HEK293 (cell line): ENCODE data around the gene SPEM3.

ENCODE experiments used
- CTCF ChIA-PET: fragments of 350-600 bp; formaldehyde crosslinking; extraction: SDS; loops from one replicate; lab custom pipeline; 2021; ENCODE audit warnings: antibody characterized with exemption; lab: Yijun Ruan, JAX
- POLR2A ChIA-PET: fragments of 300-600 bp; formaldehyde crosslinking; extraction: SDS; loops from one replicate; lab custom pipeline; 2020; ENCODE audit warnings: antibody characterized with exemption, inconsistent platforms; lab: Yijun Ruan, JAX
- H3K27ac ChIP-seq: fragments of 200-500 bp; sonication (Bioruptor generic); 2 replicates; pipeline ENCODE4 v1.5.1; 2014; ENCODE audit warnings: low read depth, low read length, control low read depth, inconsistent platforms; ENCODE audit errors: extremely low read depth
- H3K36me3 ChIP-seq, 2 experiments: fragments of 200-500 bp in 1 of 2; sonication (Bioruptor generic) in 1 of 2; 1 replicate in 1 of 2; 2 replicates in 1 of 2; pipeline ENCODE4 v1.5.1; 2014 to 2017; ENCODE audit warnings: inconsistent platforms in 2 of 2, low read length in 2 of 2; ENCODE audit not compliant: control insufficient read depth in 2 of 2, insufficient read depth in 1 of 2
- H3K4me1 ChIP-seq: fragments of 200-500 bp; sonication (Bioruptor generic); 2 replicates; pipeline ENCODE4 v1.5.1; 2014; ENCODE audit warnings: mild to moderate bottlenecking, low read length, inconsistent platforms; ENCODE audit not compliant: control insufficient read depth, insufficient read depth
- H3K4me3 ChIP-seq: 2 replicates; pipeline ENCODE4 v1.5.1; 2011; ENCODE audit warnings: low read depth, mild to moderate bottlenecking, control low read depth, low read length, moderate library complexity
- H3K9me3 ChIP-seq: fragments of 200-500 bp; sonication (Bioruptor generic); 2 replicates; pipeline ENCODE4 v1.5.1; 2014; ENCODE audit warnings: low read depth, low read length, inconsistent platforms; ENCODE audit not compliant: control insufficient read depth, insufficient read depth
- GLI4 ChIP-seq: fragments of 450-650 bp; formaldehyde crosslinking; IDR thresholded peaks from 2 replicates; pipeline ENCODE4 v1.5.1; 2016; ENCODE audit warnings: missing biosample characterization, missing genetic modification characterization
- GLIS2 ChIP-seq: fragments of 450-650 bp; formaldehyde crosslinking; IDR thresholded peaks from 2 replicates; pipeline ENCODE4 v1.5.1; 2016; ENCODE audit warnings: missing biosample characterization, missing genetic modification characterization
- HOXD13 ChIP-seq: sonication (generic); formaldehyde crosslinking; IDR thresholded peaks from 2 replicates; pipeline ENCODE4 v1.8.0; 2022; ENCODE audit warnings: missing genetic modification reagents, borderline replicate concordance
- IKZF3 ChIP-seq: fragments of 450-650 bp; IDR thresholded peaks from 2 replicates; pipeline ENCODE4 v1.5.0; 2018; ENCODE audit warnings: missing biosample characterization, mild to moderate bottlenecking, missing genetic modification characterization, moderate library complexity
- KLF8 ChIP-seq: fragments of 450-650 bp; formaldehyde crosslinking; IDR thresholded peaks from 2 replicates; pipeline ENCODE4 v1.5.1; 2016; ENCODE audit warnings: missing biosample characterization, missing genetic modification characterization
- WT1 ChIP-seq: fragments of 450-650 bp; formaldehyde crosslinking; IDR thresholded peaks from 2 replicates; pipeline ENCODE4 v1.5.1; 2016; ENCODE audit warnings: missing biosample characterization, missing genetic modification characterization
- YY1 ChIP-seq: fragments of 450-650 bp; formaldehyde crosslinking; IDR thresholded peaks from 2 replicates; pipeline ENCODE4 v1.5.1; 2018; ENCODE audit warnings: missing biosample characterization, missing genetic modification characterization
- YY2 ChIP-seq: fragments of 450-650 bp; formaldehyde crosslinking; IDR thresholded peaks from 2 replicates; pipeline ENCODE4 v1.5.1; 2016; ENCODE audit warnings: missing biosample characterization, missing genetic modification characterization
- ZEB2 ChIP-seq: fragments of 450-650 bp; formaldehyde crosslinking; IDR thresholded peaks from 2 replicates; pipeline ENCODE4 v1.5.1; 2016; ENCODE audit warnings: missing biosample characterization, missing genetic modification characterization
- ZFP69B ChIP-seq: fragments of 450-650 bp; formaldehyde crosslinking; IDR thresholded peaks from 2 replicates; pipeline ENCODE4 v1.5.1; 2016; ENCODE audit warnings: missing biosample characterization, missing genetic modification characterization
- ZNF112 ChIP-seq: fragments of 450-650 bp; formaldehyde crosslinking; IDR thresholded peaks from 2 replicates; pipeline ENCODE4 v1.5.0; 2017; ENCODE audit warnings: missing biosample characterization, missing genetic modification characterization
- ZNF121 ChIP-seq: fragments of 450-650 bp; formaldehyde crosslinking; IDR thresholded peaks from 2 replicates; pipeline ENCODE4 v1.5.1; 2016; ENCODE audit warnings: missing biosample characterization, missing genetic modification characterization
- ZNF155 ChIP-seq: fragments of 450-650 bp; formaldehyde crosslinking; IDR thresholded peaks from 2 replicates; pipeline ENCODE4 v1.5.1; 2016; ENCODE audit warnings: missing biosample characterization, missing genetic modification characterization
- ZNF169 ChIP-seq: fragments of 450-650 bp; formaldehyde crosslinking; IDR thresholded peaks from 2 replicates; pipeline ENCODE4 v1.5.1; 2016; ENCODE audit warnings: missing biosample characterization, missing genetic modification characterization
- ZNF555 ChIP-seq: fragments of 450-650 bp; formaldehyde crosslinking; conservative IDR thresholded peaks from 2 replicates; pipeline ENCODE4 v1.5.1; 2017; ENCODE audit warnings: missing biosample characterization, mild to moderate bottlenecking, missing genetic modification characterization, inconsistent platforms
- ZNF624 ChIP-seq: fragments of 450-650 bp; formaldehyde crosslinking; IDR thresholded peaks from 2 replicates; pipeline ENCODE4 v1.5.1; 2017; ENCODE audit warnings: missing biosample characterization, missing genetic modification characterization
- ZNF670 ChIP-seq: fragments of 450-650 bp; formaldehyde crosslinking; IDR thresholded peaks from 2 replicates; pipeline ENCODE4 v1.5.1; 2016; ENCODE audit warnings: missing biosample characterization, missing genetic modification characterization, low read depth
- ZNF768 ChIP-seq: fragments of 450-650 bp; formaldehyde crosslinking; IDR thresholded peaks from 2 replicates; pipeline ENCODE4 v1.5.1; 2018; ENCODE audit warnings: missing biosample characterization, mild to moderate bottlenecking, missing genetic modification characterization
- ZSCAN23 ChIP-seq: fragments of 450-650 bp; formaldehyde crosslinking; IDR thresholded peaks from 2 replicates; pipeline ENCODE4 v1.5.1; 2016; ENCODE audit warnings: missing biosample characterization, missing genetic modification characterization
- TF ChIP-seq, protein P1 (sequence below): fragments of 450-650 bp; formaldehyde crosslinking; IDR thresholded peaks from 2 replicates; pipeline ENCODE4 v1.5.1; 2016; ENCODE audit warnings: missing biosample characterization, missing genetic modification characterization
- TF ChIP-seq, protein P2 (sequence below): fragments of 450-650 bp; formaldehyde crosslinking; IDR thresholded peaks from 2 replicates; pipeline ENCODE4 v1.5.1; 2016; ENCODE audit warnings: missing biosample characterization, missing genetic modification characterization
- TF ChIP-seq, protein P3 (sequence below): fragments of 450-650 bp; formaldehyde crosslinking; IDR thresholded peaks from 2 replicates; pipeline ENCODE4; 2016; ENCODE audit warnings: missing biosample characterization, missing genetic modification characterization
- TF ChIP-seq, protein P4 (sequence below): fragments of 450-650 bp; formaldehyde crosslinking; IDR thresholded peaks from 2 replicates; pipeline ENCODE4 v1.5.1; 2016; ENCODE audit warnings: missing biosample characterization, missing genetic modification characterization
- TF ChIP-seq, protein P5 (sequence below): fragments of 450-650 bp; formaldehyde crosslinking; IDR thresholded peaks from 2 replicates; pipeline ENCODE4 v1.5.1; 2017; ENCODE audit warnings: missing biosample characterization, missing genetic modification characterization

The SPEM3 gene

DNA sequence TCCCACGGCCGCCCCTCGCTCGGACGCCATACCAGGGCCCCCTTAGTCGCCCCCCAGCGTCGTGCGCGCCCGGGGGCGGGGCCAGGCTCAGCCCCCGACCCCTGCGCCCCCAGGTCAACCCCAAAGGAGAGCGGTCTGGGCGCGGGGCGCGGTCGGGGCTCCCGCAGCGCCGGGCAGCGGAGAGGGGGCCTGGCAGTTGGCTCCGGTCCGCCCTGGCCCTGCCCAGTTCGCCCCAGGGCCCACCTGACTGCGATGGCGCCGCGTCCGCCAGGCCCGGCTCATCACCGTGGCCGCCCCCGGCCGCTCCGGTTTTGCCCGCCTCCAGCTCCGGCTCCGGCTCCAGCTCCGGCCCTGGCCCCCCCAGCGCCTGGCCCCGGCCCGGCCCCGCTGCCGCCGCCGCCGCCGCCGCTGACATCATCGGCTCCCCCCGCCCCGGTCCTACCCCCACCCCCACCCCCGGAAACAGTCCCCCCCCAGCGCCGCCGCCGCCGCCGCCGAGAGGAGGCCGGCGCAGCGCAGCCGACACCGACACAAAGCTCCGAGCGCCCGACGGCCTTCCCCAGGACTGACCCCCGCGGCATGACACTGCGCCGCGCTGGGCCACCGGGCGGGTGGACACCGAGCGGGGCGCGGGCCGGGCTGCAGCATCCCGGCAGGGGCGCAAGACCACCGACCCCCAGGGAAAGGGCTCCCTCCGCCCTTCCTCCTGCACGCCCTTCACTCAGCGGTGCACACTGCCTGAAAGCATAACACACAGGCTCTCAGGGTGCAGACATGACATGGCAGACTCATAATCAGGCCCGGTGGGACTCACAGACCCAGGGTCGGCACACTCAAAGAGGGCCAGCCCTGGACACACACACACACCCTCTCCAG, 50.8 kb downstream of the SPEM3 start, which contains the start of gene ZBTB4 (continued):
- TF ChIP-seq KLF8 (tag by site-specific recombination): peak; percentile 68; the same call in 1 of the 2 replicates
- TF ChIP-seq ZNF169 (tag by site-specific recombination): no peak
- TF ChIP-seq ZNF121 (tag by site-specific recombination): no peak
- no peak for TF ChIP-seq ZNF624 (tag by site-specific recombination)
- TF ChIP-seq, protein P1, sequence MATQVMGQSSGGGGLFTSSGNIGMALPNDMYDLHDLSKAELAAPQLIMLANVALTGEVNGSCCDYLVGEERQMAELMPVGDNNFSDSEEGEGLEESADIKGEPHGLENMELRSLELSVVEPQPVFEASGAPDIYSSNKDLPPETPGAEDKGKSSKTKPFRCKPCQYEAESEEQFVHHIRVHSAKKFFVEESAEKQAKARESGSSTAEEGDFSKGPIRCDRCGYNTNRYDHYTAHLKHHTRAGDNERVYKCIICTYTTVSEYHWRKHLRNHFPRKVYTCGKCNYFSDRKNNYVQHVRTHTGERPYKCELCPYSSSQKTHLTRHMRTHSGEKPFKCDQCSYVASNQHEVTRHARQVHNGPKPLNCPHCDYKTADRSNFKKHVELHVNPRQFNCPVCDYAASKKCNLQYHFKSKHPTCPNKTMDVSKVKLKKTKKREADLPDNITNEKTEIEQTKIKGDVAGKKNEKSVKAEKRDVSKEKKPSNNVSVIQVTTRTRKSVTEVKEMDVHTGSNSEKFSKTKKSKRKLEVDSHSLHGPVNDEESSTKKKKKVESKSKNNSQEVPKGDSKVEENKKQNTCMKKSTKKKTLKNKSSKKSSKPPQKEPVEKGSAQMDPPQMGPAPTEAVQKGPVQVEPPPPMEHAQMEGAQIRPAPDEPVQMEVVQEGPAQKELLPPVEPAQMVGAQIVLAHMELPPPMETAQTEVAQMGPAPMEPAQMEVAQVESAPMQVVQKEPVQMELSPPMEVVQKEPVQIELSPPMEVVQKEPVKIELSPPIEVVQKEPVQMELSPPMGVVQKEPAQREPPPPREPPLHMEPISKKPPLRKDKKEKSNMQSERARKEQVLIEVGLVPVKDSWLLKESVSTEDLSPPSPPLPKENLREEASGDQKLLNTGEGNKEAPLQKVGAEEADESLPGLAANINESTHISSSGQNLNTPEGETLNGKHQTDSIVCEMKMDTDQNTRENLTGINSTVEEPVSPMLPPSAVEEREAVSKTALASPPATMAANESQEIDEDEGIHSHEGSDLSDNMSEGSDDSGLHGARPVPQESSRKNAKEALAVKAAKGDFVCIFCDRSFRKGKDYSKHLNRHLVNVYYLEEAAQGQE (tag by site-specific recombination): 0 out of 2 replicates have a peak, but pooled peaks have one; percentile 28
- no peak for TF ChIP-seq GLI4
- no peak for TF ChIP-seq ZSCAN23 (tag by site-specific recombination)
- TF ChIP-seq ZNF112 (tag by site-specific recombination): no peak
- TF ChIP-seq, protein P2, sequence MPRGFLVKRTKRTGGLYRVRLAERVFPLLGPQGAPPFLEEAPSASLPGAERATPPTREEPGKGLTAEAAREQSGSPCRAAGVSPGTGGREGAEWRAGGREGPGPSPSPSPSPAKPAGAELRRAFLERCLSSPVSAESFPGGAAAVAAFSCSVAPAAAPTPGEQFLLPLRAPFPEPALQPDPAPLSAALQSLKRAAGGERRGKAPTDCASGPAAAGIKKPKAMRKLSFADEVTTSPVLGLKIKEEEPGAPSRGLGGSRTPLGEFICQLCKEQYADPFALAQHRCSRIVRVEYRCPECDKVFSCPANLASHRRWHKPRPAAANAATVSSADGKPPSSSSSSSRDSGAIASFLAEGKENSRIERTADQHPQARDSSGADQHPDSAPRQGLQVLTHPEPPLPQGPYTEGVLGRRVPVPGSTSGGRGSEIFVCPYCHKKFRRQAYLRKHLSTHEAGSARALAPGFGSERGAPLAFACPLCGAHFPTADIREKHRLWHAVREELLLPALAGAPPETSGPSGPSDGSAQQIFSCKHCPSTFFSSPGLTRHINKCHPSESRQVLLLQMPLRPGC (tag by site-specific recombination): 0 out of 2 replicates have a peak, but pooled peaks have one; percentile 28
- TF ChIP-seq WT1 (tag by site-specific recombination): 0 out of 2 replicates have a peak, but pooled peaks have one; percentile 18
- TF ChIP-seq YY2 (tag by site-specific recombination): no peak
- no peak for TF ChIP-seq ZNF670
- TF ChIP-seq ZNF768: no peak
- peak; percentile 52; the same call in 1 of the 2 replicates for TF ChIP-seq YY1 (tag by site-specific recombination)
- TF ChIP-seq ZNF555 (tag by site-specific recombination): no peak
- no peak for TF ChIP-seq ZEB2 (tag by site-specific recombination)
- TF ChIP-seq, protein P3, sequence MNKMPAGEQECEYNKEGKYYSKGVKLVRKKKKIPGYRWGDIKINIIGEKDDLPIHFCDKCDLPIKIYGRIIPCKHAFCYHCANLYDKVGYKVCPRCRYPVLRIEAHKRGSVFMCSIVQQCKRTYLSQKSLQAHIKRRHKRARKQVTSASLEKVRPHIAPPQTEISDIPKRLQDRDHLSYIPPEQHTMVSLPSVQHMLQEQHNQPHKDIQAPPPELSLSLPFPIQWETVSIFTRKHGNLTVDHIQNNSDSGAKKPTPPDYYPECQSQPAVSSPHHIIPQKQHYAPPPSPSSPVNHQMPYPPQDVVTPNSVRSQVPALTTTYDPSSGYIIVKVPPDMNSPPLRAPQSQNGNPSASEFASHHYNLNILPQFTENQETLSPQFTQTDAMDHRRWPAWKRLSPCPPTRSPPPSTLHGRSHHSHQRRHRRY (tag by site-specific recombination): no peak

DNA sequence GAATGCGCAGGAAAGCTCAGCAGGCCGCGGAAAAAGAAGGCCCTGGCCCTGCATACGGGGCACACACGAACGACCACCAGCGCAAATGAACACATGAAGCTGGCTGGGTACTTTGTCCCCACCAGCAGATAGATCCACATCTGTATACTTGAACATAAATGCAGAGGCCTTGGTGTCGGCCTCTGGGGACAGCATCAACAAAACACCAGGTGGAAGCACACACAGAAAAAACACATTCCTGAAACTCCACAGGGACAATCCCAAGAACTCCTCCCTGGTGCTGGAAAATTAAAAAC, 51.4 kb downstream of the SPEM3 start:
- H3K4me1 ChIP-seq: peaks cover 20% of the 10 kb centered on the region
- peak overlapping the region; percentile 72 for H3K4me3 ChIP-seq
- CTCF ChIA-PET: interaction anchor here (0.6 to 3.4 kb wide), 4 partner anchors 9 to 124 kb away, joined by 3 to 14 read pairs (median 5); no protein-coding TSS in a partner anchor
- H3K36me3 ChIP-seq: no peaks in the 10 kb centered on the region
- POLR2A ChIA-PET: interaction anchor here (0.9 to 3.9 kb wide), 11 partner anchors 10 to 207 kb away, joined by 3 to 27 read pairs (median 3); partner anchors contain the start of genes TMEM256 and TP53
- peak overlapping the region; percentile 97 for H3K27ac ChIP-seq
- no peaks in the 10 kb centered on the region for H3K9me3 ChIP-seq
- TF ChIP-seq HOXD13 (CRISPR knock-in tag) (no peak), ZFP69B (tag by site-specific recombination) (no peak), GLIS2 (peak; percentile 11; the same call in 1 of the 2 replicates), IKZF3 (tag by site-specific recombination) (peak; percentile 30; the same call in 1 of the 2 replicates), ZNF155 (no peak)
- TF ChIP-seq, protein P4, sequence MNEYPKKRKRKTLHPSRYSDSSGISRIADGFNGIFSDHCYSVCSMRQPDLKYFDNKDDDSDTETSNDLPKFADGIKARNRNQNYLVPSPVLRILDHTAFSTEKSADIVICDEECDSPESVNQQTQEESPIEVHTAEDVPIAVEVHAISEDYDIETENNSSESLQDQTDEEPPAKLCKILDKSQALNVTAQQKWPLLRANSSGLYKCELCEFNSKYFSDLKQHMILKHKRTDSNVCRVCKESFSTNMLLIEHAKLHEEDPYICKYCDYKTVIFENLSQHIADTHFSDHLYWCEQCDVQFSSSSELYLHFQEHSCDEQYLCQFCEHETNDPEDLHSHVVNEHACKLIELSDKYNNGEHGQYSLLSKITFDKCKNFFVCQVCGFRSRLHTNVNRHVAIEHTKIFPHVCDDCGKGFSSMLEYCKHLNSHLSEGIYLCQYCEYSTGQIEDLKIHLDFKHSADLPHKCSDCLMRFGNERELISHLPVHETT (tag by site-specific recombination): no peak
- TF ChIP-seq, protein P5, sequence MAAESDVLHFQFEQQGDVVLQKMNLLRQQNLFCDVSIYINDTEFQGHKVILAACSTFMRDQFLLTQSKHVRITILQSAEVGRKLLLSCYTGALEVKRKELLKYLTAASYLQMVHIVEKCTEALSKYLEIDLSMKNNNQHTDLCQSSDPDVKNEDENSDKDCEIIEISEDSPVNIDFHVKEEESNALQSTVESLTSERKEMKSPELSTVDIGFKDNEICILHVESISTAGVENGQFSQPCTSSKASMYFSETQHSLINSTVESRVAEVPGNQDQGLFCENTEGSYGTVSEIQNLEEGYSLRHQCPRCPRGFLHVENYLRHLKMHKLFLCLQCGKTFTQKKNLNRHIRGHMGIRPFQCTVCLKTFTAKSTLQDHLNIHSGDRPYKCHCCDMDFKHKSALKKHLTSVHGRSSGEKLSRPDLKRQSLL: no peak
- TF ChIP-seq, protein P1 (tag by site-specific recombination): no peak
